GM12801 (cell line): Measurements from ENCODE around the gene MARCHF3.

ENCODE experiments used
- CTCF ChIP-seq: IDR thresholded peaks from one replicate; pipeline ENCODE4 v1.5.1; 2011; ENCODE audit warnings: control low read depth; ENCODE audit not compliant: insufficient read length; ENCODE audit errors: extremely low read depth

Gene MARCHF3

GRCh38 chr5:126938466-126938865 is 91.9 kb downstream of the MARCHF3 start:
- TF ChIP-seq CTCF, result no peak

DNA sequence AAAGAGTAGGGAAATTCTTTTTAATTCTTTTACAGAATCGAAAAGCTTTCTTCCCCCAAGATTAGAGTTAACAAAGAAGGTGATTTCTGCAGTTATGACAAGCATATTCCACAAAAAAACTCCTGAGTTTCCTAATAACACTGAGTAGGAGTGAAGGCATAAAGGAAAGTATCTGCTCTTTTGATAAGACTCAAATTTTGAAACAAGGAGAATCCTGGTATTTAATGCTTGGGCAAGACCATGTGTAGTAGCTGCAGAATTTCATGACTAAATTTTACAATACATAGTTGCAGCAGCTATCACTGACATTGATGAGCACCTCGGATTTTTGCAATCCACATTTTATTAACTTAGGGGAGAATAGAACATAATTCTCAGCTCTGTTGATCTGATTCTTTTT is 92.6 kb downstream of the MARCHF3 start:
- no peak for TF ChIP-seq CTCF

- TF ChIP-seq CTCF, result no peak
Measured at GRCh38 chr5:126936775-126937418, 93.5 kb downstream of the MARCHF3 start.

- TF ChIP-seq CTCF, result no peak
Measured at GRCh38 chr5:126931963-126932660, 98.2 kb downstream of the MARCHF3 start.

DNA sequence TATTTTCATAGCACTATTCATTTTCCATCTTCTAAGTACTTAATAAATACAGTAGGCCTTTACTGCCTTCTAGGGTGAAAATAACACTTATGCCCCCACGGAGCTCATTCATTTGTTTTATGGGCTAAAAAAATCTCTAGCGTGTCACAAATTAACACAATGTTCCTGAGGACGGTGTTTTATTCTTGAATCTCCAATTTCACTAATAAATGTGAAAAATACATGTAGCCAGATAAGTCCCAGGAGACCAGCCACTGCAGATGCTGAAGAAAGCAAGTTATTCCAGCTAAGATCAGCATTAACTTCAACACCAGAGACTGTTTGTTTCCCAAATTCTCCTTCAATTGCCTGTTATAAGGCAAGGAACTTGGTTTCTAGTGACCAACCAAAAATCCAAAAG is 102.3 kb downstream of the MARCHF3 start:
- TF ChIP-seq CTCF, result no peak

DNA sequence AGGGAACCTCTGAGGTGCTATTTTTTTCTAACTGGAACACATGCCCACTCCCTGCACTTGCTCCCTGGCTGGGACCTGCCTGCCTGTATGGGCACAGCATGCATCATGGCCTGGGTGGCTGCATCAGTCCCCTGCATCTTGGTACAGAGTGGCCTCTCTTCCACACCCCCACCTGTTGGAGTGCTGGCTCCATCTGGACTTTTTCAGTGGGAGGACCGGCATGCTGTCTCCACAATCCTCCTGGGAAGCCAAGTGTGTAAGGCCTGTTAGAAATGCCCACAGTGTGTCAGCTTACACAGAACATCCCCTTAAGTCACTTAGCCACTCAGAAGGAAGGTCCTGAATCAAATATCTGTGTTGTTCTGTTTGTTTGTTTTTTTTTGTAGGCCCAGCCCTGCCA is 102.9 kb downstream of the MARCHF3 start:
- no peak for TF ChIP-seq CTCF

GRCh38 chr5:126926187-126926586 is 104.2 kb downstream of the MARCHF3 start:
- TF ChIP-seq CTCF, result no peak
